Activated CD8-positive, alpha-beta T cell treated with anti-CD3 and anti-CD28 coated beads for 36 hours (primary cell): ENCODE data around the gene FRRS1L. TPM values are rescaled to one million over a fixed set of nuclear protein-coding genes. Genes with fewer than 3 reads are reported as not detected.

Source experiments
- ATAC-seq: fragments of 200-7000 bp; cut with Tn5 transposase; one replicate; pipeline ENCODE4 v1.10.0; 2021; ENCODE audit warnings: mild to moderate bottlenecking, moderate library complexity
- CTCF ChIA-PET: fragments of 350-600 bp; sonication (Branson Sonifier 250); formaldehyde crosslinking; loops from one replicate; lab custom pipeline; 2021; ENCODE audit warnings: antibody characterized with exemption; lab: Charles Lee
- POLR2A ChIA-PET: fragments of 350-600 bp; sonication (Branson Sonifier 250); formaldehyde crosslinking; loops from one replicate; lab custom pipeline; 2021; ENCODE audit warnings: antibody characterized with exemption; lab: Charles Lee
- DNase-seq: peaks from one replicate; pipeline ENCODE4 v3.0.0-alpha.2; 2020
- H3K27ac Mint-ChIP-seq: one replicate; pipeline ENCODE4 v1.8.0; 2021; ENCODE audit warnings: mild to moderate bottlenecking, mixed read lengths
- H3K27me3 Mint-ChIP-seq: one replicate; pipeline ENCODE4 v1.8.0; 2021; ENCODE audit warnings: mixed read lengths
- H3K36me3 Mint-ChIP-seq: one replicate; pipeline ENCODE4 v1.8.0; 2021; ENCODE audit warnings: low read depth, mixed read lengths
- H3K4me1 Mint-ChIP-seq: one replicate; pipeline ENCODE4 v1.8.0; 2021; ENCODE audit warnings: low read depth, mixed read lengths
- H3K4me3 Mint-ChIP-seq: one replicate; pipeline ENCODE4 v1.8.0; 2021; ENCODE audit warnings: mild to moderate bottlenecking, moderate library complexity, mixed read lengths
- H3K9me3 Mint-ChIP-seq: one replicate; pipeline ENCODE4 v1.8.0; 2021; ENCODE audit warnings: mixed read lengths
- CTCF ChIP-seq: fragments of 200-600 bp; IDR thresholded peaks from one replicate; pipeline ENCODE4 v1.8.0; 2022; ENCODE audit warnings: antibody characterized with exemption, mild to moderate bottlenecking
- intact Hi-C: fragments of 100-400 bp; cut with micrococcal nuclease; formaldehyde crosslinking; loops from one replicate; pipeline ENCODE4 v1.10.0; 2022
- total RNA-seq, 2 experiments: library from RNA; stranded (reverse); gene quantifications; one replicate each; pipeline ENCODE4 v1.2.3, GENCODE V29; 2021

The FRRS1L gene
- total RNA-seq, 2 experiments from 2014 or later, result not detected

DNA sequence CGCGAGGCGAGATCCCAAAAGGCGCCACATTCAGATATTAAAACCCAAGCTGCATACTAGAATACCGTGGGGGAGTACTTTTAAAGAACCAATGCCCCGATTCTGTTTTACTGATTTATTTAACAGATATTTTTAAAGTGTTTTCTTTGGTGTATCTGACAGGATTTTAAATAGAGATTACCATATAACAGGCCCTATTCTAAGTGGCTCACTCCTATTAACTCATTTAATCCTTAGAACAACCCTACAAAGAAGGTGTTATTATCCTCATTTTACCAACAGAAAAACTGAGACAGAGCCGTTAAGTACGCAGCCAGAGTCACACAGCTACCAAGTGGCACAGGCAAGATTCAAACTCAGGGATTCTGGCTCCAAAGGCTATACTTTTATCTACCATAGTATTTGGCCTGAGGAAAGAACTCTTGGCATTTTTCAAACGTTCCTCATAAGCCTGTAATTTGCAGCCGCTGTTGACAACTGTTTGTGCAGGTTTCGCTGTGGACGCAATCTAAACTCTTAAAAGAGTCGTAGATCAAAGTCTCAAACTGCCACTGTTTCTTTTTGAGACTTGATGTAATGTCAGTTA is 46.8 kb downstream of the FRRS1L start:
- ChIA-PET CTCF (interaction anchor here (1.0 to 1.3 kb wide), 5 partner anchors 9 to 46 kb away, joined by 3 to 4 read pairs (median 3); no protein-coding TSS in a partner anchor), POLR2A (interaction anchor here (0.6 to 3.4 kb wide), 6 partner anchors 9 to 1832 kb away, joined by 3 to 19 read pairs (median 4); no protein-coding TSS in a partner anchor)
- H3K27ac Mint-ChIP-seq, result peak overlapping the region; percentile 79
- H3K27me3 Mint-ChIP-seq, result no peaks in the 10 kb centered on the region
- ATAC-seq (no peak), DNase-seq (no peak)
- intact Hi-C loops, result no loop called here
- TF ChIP-seq CTCF, result no peak
- H3K4me1 Mint-ChIP-seq, result peaks cover 33% of the 10 kb centered on the region
- H3K4me3 Mint-ChIP-seq, result peak overlapping the region; percentile 91
- peaks cover 19% of the 10 kb centered on the region for H3K36me3 Mint-ChIP-seq
- no peaks in the 10 kb centered on the region for H3K9me3 Mint-ChIP-seq

DNA sequence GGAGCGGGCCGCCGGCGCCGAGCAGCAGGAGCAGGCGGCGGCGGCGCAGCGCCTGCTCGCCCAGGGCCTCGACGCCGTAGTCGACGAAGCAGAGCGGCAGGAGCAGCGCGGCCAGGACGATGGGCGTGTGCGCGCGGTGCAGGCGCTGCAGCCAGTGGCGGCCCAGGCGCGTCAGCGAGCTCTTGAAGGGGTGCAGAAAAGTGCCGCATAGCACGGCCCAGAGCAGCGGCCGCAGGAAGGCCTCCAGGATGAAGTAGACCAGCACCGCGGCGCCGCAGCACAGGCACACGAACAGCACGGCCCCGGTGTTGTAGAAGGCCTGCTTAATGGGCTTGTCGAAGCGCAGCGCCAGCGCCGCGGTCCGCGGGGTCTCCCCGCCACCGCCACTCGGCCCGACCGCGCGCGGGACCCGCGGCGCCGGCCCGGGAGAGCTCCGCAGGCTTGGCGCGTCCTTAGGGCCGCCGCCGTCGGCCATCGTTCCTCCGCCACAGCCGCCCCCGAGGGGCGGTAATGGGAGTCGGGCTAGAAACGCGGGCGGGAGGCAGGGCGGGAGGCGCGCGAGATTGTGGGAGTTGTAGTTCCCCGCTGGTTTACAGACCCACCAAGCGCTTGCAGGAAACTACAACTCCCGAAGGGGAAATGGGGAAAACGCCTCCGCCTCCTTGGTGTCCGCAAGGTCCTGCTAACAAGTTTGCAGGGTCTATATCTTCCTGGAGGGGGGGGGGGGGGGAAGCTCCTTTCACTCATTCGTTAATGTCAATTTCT is 47.4 kb downstream of the FRRS1L start, which contains the start of gene TMEM245:
Gene TMEM245 (minus strand): TSS at position 509 of the 765 bp plus-strand sequence. CDS start 34 bp downstream, at position 475.
- peaks cover 40% of the 10 kb centered on the region for H3K4me1 Mint-ChIP-seq
- H3K4me3 Mint-ChIP-seq, result peak within 1 kb of the TSS; percentile 91

DNA sequence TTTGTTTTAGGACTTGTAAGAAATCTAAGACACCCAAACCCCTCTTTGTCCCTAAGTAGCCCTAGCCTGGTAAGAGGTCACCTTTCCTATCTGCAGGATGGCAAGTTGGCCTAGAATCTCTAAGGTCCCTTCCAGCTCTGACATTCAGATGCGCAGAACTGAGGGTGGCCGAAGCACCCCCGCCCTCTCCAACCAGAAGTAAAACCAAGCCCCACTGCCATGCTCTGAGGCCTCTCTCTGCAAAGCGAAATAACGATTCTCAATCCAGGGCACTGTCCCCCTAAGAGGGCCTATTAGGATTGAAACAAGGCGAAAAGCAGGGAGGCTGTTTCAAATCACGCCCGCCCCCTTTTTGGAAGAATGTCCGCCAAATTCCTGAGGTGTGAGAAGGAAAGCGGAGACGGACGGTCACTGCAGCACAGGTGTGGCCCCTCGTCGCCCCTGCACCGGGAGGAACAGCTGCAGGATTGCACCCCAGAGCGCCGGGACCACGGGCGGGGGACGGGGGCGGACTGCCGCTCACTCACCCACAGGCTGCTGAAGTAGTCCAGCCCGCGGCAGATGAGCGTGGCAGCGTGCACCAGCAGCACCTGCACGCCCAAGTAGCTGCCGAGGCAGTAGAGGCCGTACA is 48.1 kb downstream of the FRRS1L start:
- no peaks in the 10 kb centered on the region for H3K27me3 Mint-ChIP-seq
- ChIA-PET POLR2A (interaction anchor here (0.5 to 3.4 kb wide), 13 partner anchors 8 to 260 kb away, joined by 3 to 19 read pairs (median 5); no protein-coding TSS in a partner anchor), CTCF (interaction anchor here (0.9 to 1.7 kb wide), 7 partner anchors 8 to 47 kb away, joined by 3 to 4 read pairs (median 4); no protein-coding TSS in a partner anchor)
- H3K4me3 Mint-ChIP-seq, result peak overlapping the region; percentile 91
- H3K36me3 Mint-ChIP-seq, result peaks cover 28% of the 10 kb centered on the region
- intact Hi-C loops, result loop anchor here (10.0 kb wide), 1 partner anchor 296 kb away; no protein-coding TSS in a partner anchor
- peak overlapping the region; percentile 92 for H3K27ac Mint-ChIP-seq
- ATAC-seq (no peak), DNase-seq (peak; percentile 31)
- no peak for TF ChIP-seq CTCF
- H3K4me1 Mint-ChIP-seq, result peaks cover 47% of the 10 kb centered on the region
- no peaks in the 10 kb centered on the region for H3K9me3 Mint-ChIP-seq

More for the DNA sequence above, 47.4 kb downstream of the FRRS1L start, which contains the start of gene TMEM245:
- ATAC-seq, result peak; percentile 91
- no peak for TF ChIP-seq CTCF
- Mint-ChIP-seq H3K36me3 (peaks cover 22% of the 10 kb centered on the region), H3K27ac (peak within 1 kb of the TSS; percentile 92), H3K9me3 (no peaks in the 10 kb centered on the region), H3K27me3 (no peaks in the 10 kb centered on the region)
- ChIA-PET POLR2A (interaction anchor here (0.6 to 3.4 kb wide), 12 partner anchors 9 to 242 kb away, joined by 3 to 19 read pairs (median 5); no protein-coding TSS in a partner anchor), CTCF (interaction anchor here (1.0 to 1.7 kb wide), 8 partner anchors 9 to 46 kb away, joined by 3 to 4 read pairs (median 4); no protein-coding TSS in a partner anchor)
- peak; percentile 98 for DNase-seq
- intact Hi-C loops, result loop anchor here (10.0 kb wide), 1 partner anchor 295 kb away; no protein-coding TSS in a partner anchor

DNA sequence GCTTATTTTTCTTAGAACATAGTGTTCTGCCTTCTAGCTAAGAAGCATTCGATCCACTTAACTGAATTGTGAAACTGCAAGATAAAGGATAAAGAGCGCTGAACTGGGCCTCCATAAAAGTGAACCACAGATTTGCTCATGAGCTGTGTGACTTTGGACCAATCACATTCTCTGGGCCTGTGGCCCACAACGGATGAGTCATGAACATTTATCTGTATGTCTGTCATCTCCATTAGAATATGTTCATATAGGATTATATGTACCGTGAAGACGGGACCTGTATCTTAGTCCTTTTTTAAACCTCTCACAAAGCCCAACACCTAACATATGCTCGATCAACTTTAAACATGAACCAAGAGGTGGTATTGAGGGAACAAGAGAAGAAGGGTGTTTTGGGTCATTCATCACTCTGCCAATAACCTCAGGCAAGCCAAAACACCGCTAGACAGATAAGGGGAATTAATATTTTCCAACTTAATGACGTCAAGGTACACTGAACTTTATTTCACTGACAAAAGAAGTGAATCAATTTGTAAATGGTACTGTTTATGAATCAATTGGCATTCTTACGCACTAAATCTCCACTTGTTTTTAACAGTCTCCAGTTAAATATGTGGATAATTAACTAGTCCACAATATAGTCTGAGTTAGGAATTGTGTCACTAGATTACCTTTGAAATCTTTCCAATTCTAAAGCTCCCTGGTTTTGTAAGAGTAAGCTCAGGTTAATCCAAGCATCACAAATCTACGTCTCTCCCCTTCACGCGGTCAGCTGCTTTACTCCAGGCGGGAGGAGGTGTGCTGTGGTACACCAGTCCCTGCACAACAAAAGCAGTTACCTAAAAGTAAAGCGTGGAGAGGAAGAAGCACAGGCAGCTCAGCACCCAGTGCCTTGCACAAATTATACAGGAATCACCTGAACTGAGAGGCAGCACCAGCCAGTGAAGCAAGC is 48.9 kb downstream of the FRRS1L start:
- Mint-ChIP-seq H3K9me3 (no peaks in the 10 kb centered on the region), H3K27ac (peak overlapping the region; percentile 92), H3K4me1 (peaks cover 55% of the 10 kb centered on the region), H3K36me3 (peaks cover 28% of the 10 kb centered on the region), H3K4me3 (peak overlapping the region; percentile 91), H3K27me3 (no peaks in the 10 kb centered on the region)
- ATAC-seq, result peak; percentile 52
- DNase-seq, result peak; percentile 81
- intact Hi-C loops, result loop anchor here (10.0 kb wide), 1 partner anchor 297 kb away; no protein-coding TSS in a partner anchor
- no peak for TF ChIP-seq CTCF
- CTCF ChIA-PET, result interaction anchor here (0.9 to 1.7 kb wide), 4 partner anchors 8 to 24 kb away, joined by 3 to 4 read pairs (median 4); no protein-coding TSS in a partner anchor
- POLR2A ChIA-PET, result interaction anchor here (0.5 to 3.4 kb wide), 9 partner anchors 9 to 259 kb away, joined by 3 to 19 read pairs (median 5); no protein-coding TSS in a partner anchor
